HG02973 (cell line): ENCODE measurements around the gene BHLHE40.

ENCODE experiments used
- ATAC-seq: cut with Tn5 transposase; IDR thresholded peaks from one replicate; pipeline ENCODE4 v1.9.1; 2021; ENCODE audit warnings: moderate library complexity; ENCODE audit not compliant: unreplicated experiment

BHLHE40 gene

GRCh38 chr3:5016211-5017161 is 37.2 kb downstream of the BHLHE40 start:
- peak; percentile 47 for ATAC-seq

GRCh38 chr3:5017925-5018531 is 38.8 kb downstream of the BHLHE40 start:
- no peak for ATAC-seq

GRCh38 chr3:5019411-5020241 is 40.4 kb downstream of the BHLHE40 start:
- ATAC-seq, result no peak

- ATAC-seq, result no peak
Measured at GRCh38 chr3:5020242-5020722, 41.0 kb downstream of the BHLHE40 start.

- ATAC-seq, result no peak
Measured at GRCh38 chr3:5021116-5022092, 42.2 kb downstream of the BHLHE40 start.

- peak; percentile 71 for ATAC-seq
Measured at GRCh38 chr3:5022187-5022965, 43.1 kb downstream of the BHLHE40 start.

- ATAC-seq, result no peak
Measured at GRCh38 chr3:5022966-5023776, 43.9 kb downstream of the BHLHE40 start.

GRCh38 chr3:5023777-5024346 is 44.6 kb downstream of the BHLHE40 start:
- no peak for ATAC-seq

GRCh38 chr3:5026046-5026362 is 46.8 kb downstream of the BHLHE40 start:
- ATAC-seq, result no peak

- no peak for ATAC-seq
Measured at GRCh38 chr3:5029715-5030114, 50.5 kb downstream of the BHLHE40 start.

- no peak for ATAC-seq
Measured at GRCh38 chr3:5030152-5030551, 50.9 kb downstream of the BHLHE40 start.

GRCh38 chr3:5032844-5033243 is 53.6 kb downstream of the BHLHE40 start:
- no peak for ATAC-seq
